D721Med (cell line): ENCODE results near the gene TTC36.

Experiments
- DNase-seq: peaks from one replicate; pipeline ENCODE4 v3.0.0; 2011; ENCODE audit warnings: low spot score; ENCODE audit not compliant: insufficient read length
- FAIRE-seq: peaks from 2 replicates; lab custom pipeline; 2011; peaks lifted over from hg19 to GRCh38; lab: Jason Lieb, UNC
- CTCF ChIP-seq: IDR thresholded peaks from 2 replicates; pipeline ENCODE4 v1.5.1; 2012; ENCODE audit warnings: mild to moderate bottlenecking, control low read depth; ENCODE audit not compliant: insufficient read depth; ENCODE audit errors: missing control alignments

Gene TTC36

DNA sequence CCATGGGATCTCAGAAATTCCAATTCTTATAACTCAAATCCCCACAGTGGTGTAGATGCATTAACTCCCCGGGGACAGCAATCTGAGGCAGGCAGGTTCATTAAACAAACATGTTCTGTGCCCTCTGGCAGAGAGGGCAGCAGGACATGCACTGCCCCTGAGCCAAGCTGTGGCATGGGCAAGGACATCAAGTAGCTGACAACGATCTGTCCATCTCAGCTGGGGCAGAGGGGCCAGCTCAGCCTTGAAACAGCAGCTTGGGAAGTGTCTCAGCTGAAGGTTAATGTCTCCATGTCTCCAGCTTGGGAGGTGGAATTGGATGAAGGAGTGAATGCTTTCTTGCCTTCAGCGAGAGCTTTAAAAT, 17.4 kb downstream of the TTC36 start:
- DNase-seq: no peak
- no peak for FAIRE-seq
- no peak for TF ChIP-seq CTCF

GRCh38 chr11:118545533-118545932, 18.3 kb downstream of the TTC36 start:
- DNase-seq: no peak
- FAIRE-seq: no peak
- TF ChIP-seq CTCF: no peak

DNA sequence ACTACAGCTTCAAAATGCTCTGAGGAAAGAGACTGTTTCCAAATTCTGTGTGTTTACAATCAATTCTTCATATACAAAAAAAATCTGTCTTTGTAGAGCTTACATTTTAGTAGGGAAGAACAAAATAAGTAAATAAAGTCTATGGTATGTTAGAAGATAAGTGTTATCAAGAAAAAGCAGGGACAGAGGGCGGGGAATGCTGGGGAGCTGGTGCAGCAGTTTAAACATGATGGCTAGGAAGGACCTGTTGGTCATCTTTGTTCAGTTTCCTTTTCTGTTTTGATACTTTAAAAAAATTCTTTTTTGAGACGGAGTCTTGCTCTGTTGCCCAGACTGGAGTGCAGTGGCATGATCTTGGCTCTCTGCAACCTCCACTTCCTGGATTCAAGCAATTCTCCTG, 19.9 kb downstream of the TTC36 start:
- DNase-seq (no peak), FAIRE-seq (no peak)
- no peak for TF ChIP-seq CTCF

DNA sequence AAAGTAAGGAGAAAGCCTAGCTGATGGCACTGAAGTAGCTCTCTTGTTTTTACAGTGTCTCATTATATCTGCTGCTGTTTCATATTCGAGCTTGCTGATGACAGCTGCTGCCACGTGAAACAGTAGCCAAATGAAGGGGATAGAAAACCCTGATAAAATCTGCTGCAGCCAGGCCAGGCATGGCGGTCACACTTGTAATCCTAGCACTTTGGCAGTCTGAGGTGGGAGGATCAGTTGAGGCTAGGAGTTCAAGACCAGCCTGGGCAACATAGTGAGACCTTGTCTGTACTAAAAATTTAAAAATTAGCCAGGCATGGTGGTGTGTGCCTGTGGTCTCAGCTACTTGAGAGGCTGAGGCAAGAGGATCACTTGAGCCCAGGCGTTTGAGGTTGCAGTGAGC, 25.1 kb downstream of the TTC36 start:
- no peak for TF ChIP-seq CTCF
- no peak for DNase-seq
- no peak for FAIRE-seq

GRCh38 chr11:118560806-118561205, 33.5 kb downstream of the TTC36 start:
- FAIRE-seq: no peak
- DNase-seq: no peak

DNA sequence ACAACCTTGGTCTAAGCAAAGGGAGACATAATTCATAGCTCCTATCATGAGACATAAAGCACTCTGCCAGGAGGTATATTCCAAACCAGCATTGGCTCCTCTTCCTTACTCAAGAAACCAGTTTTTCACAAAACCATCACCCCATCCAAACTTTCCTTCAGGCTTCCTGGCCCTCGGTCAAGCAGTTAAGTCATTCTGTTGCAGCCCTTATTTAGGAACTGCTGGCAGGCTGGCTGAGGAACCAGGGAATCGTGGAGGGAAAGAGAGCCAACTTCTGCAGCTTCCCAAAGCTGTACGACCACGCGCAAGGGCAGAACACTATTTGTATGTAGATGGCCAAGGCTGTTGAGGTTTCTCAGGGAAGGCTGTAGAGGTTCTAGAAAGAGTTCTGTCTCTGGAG, 37.8 kb downstream of the TTC36 start:
- no peak for TF ChIP-seq CTCF
- DNase-seq: no peak
- FAIRE-seq: no peak

More at GRCh38 chr11:118560806-118561205, 33.5 kb downstream of the TTC36 start:
- no peak for TF ChIP-seq CTCF

- FAIRE-seq: no peak
- DNase-seq: no peak
Measured at GRCh38 chr11:118569670-118570069, 42.4 kb downstream of the TTC36 start.

More at GRCh38 chr11:118569670-118570069, 42.4 kb downstream of the TTC36 start:
- TF ChIP-seq CTCF: no peak
